ENCODE results near the gene C22orf15. TPM values are rescaled to one million over a fixed set of nuclear protein-coding genes. Genes with fewer than 3 reads are reported as not detected.

C22orf15 gene
- total RNA-seq, 1 experiment from 2014 or later, result not detected

DNA sequence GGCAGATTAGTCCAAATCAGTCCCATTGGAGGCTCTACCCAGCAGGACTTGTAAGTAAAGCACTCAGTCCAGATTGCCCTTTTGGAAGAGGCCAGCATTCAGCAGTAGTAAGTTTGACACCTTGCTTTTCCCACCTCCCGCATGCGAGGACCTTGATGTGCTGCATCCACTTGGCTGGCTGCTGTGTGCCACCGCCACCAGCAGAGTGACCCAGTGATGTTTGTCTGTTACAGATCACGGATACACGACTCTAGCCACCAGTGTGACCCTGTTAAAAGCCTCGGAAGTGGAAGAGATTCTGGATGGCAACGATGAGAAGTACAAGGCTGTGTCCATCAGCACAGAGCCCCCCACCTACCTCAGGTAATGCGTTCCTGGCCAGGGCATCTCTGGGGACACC is 30.5 kb downstream of the C22orf15 start:
- TF ChIP-seq FOSL1 (IDR thresholded peaks at IDR 0.05; ENCODE audit: low read depth), result no peak
- TF ChIP-seq POLR2AphosphoS5 (IDR thresholded peaks at IDR 0.05; ENCODE audit: low read depth, low read length), result no peak
- TF ChIP-seq ZNF274 (IDR thresholded peaks at IDR 0.05; ENCODE audit: low read depth, low read length), result no peak
- no peak for TF ChIP-seq JUND (IDR thresholded peaks at IDR 0.05)
- TF ChIP-seq CEBPB (IDR thresholded peaks at IDR 0.05; ENCODE audit: low read depth), result no peak
- no peak for TF ChIP-seq YY1 (IDR thresholded peaks at IDR 0.05; ENCODE audit: extremely low read depth, insufficient replicate concordance, low read depth, low read length)
- TF ChIP-seq, protein P1, sequence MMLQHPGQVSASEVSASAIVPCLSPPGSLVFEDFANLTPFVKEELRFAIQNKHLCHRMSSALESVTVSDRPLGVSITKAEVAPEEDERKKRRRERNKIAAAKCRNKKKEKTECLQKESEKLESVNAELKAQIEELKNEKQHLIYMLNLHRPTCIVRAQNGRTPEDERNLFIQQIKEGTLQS (IDR thresholded peaks at IDR 0.05), result no peak
- no peak for TF ChIP-seq POLR2A (IDR thresholded peaks at IDR 0.05; ENCODE audit: borderline replicate concordance, extremely low read depth, insufficient read depth, insufficient read length)
- no peak for TF ChIP-seq ZFX (IDR thresholded peaks at IDR 0.05)
- TF ChIP-seq ELF1 (IDR thresholded peaks at IDR 0.05; ENCODE audit: borderline replicate concordance, low read depth), result no peak
- ATAC-seq (no peak), DNase-seq (ENCODE audit: low read depth, low spot score) (no peak)
- Histone ChIP-seq H3K4me2 (ENCODE audit: low read length) (no peak overlapping the region), H3K9me2 (ENCODE audit: insufficient read depth) (no peaks in the 10 kb centered on the region), H3K4me1 (ENCODE audit: control insufficient read depth in 1 of 2, insufficient read depth in 2 of 2, low read length in 2 of 2) (peaks cover 5 to 6% of the 10 kb centered on the region in 2 experiments; a peak in 3 of 4 replicates), H4K20me1 (ENCODE audit: insufficient read depth) (no peaks in the 10 kb centered on the region), H3K36me3 (ENCODE audit: control insufficient read depth in 1 of 2, insufficient read depth in 2 of 2, low read length in 2 of 2) (peaks cover 16 to 27% of the 10 kb centered on the region in 2 experiments; a peak in 3 of 4 replicates), H3K4me3 (replicated peaks in 1 of 2; ENCODE audit: low read depth in 1 of 2, low read length in 2 of 2) (no peak overlapping the region), H2AFZ (ENCODE audit: low read depth, low read length, poor library complexity, severe bottlenecking) (no peak overlapping the region), H3K9ac (ENCODE audit: low read length) (no peak overlapping the region), H3K27me3 (ENCODE audit: insufficient read depth, low read length) (no peaks in the 10 kb centered on the region), H3K79me2 (ENCODE audit: insufficient read depth, low read length) (peaks cover 51% of the 10 kb centered on the region), H3K9me3 (ENCODE audit: control insufficient read depth in 1 of 2, insufficient read depth in 1 of 2, low read depth in 1 of 2, low read length in 2 of 2) (no peaks in the 10 kb centered on the region), H3K27ac (ENCODE audit: low read depth, low read length) (no peak overlapping the region)
- CTCF ChIA-PET, result no interaction called here
- POLR2A ChIA-PET, result no interaction called here
- intact Hi-C loops (cut with micrococcal nuclease), result no loop called here
- RAD21 ChIA-PET (ENCODE audit: low non-redundant PET in 1 of 2, low total read pairs in 2 of 2, uncharacterized antibody in 2 of 2, unreplicated experiment in 2 of 2), result no interaction called here
- BruUV-seq (replicated peaks), result no TSS peak

DNA sequence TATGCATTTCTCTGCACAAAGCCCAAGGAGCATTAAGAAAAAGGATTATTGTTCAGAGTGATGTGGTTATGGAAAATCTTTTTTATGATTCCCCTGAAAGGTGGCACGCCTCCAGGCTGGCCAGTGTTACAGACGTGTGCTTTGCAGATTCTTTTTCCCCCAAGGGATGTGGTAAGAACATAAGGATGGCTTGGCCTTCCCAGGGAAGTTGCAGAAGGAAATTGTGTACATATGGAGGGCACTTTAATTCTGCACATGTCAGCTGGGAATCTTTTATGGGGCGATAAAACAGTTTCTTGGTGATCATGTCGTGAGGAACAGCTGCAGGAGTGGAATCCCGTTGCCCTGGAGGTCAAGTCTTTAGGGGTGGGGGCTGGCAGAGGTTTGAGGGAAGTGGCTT is 33.7 kb downstream of the C22orf15 start:
- H3K4me1 ChIP-seq (ENCODE audit: control insufficient read depth in 1 of 2, insufficient read depth in 2 of 2, low read length in 2 of 2), result no peaks in the 10 kb centered on the region
- H3K9me3 ChIP-seq (ENCODE audit: control insufficient read depth in 1 of 2, insufficient read depth in 1 of 2, low read depth in 1 of 2, low read length in 2 of 2), result no peaks in the 10 kb centered on the region
- ATAC-seq (no peak), DNase-seq (ENCODE audit: low read depth, low spot score) (no peak)
- H3K27ac ChIP-seq (ENCODE audit: low read depth, low read length), result no peak overlapping the region
- POLR2A ChIA-PET, result no interaction called here
- H2AFZ ChIP-seq (ENCODE audit: low read depth, low read length, poor library complexity, severe bottlenecking), result no peak overlapping the region
- no peak overlapping the region for H3K9ac ChIP-seq (ENCODE audit: low read length)
- H4K20me1 ChIP-seq (ENCODE audit: insufficient read depth), result no peaks in the 10 kb centered on the region
- H3K79me2 ChIP-seq (ENCODE audit: insufficient read depth, low read length), result peaks cover 20% of the 10 kb centered on the region
- H3K4me2 ChIP-seq (ENCODE audit: low read length), result no peak overlapping the region
- CTCF ChIA-PET, result no interaction called here
- H3K4me3 ChIP-seq (replicated peaks in 1 of 2; ENCODE audit: low read depth in 1 of 2, low read length in 2 of 2), result no peak overlapping the region
- no peaks in the 10 kb centered on the region for H3K9me2 ChIP-seq (ENCODE audit: insufficient read depth)
- intact Hi-C loops (cut with micrococcal nuclease), result no loop called here
- H3K36me3 ChIP-seq (ENCODE audit: control insufficient read depth in 1 of 2, insufficient read depth in 2 of 2, low read length in 2 of 2), result peaks cover 28 to 41% of the 10 kb centered on the region in 2 experiments; a peak in 3 of 4 replicates
- BruUV-seq (replicated peaks), result no TSS peak
- RAD21 ChIA-PET (ENCODE audit: low non-redundant PET in 1 of 2, low total read pairs in 2 of 2, uncharacterized antibody in 2 of 2, unreplicated experiment in 2 of 2), result no interaction called here
- no peaks in the 10 kb centered on the region for H3K27me3 ChIP-seq (ENCODE audit: insufficient read depth, low read length)
- TF ChIP-seq EGR1 (IDR thresholded peaks at IDR 0.05; ENCODE audit: low read depth), result no peak
- no peak for TF ChIP-seq EZH2phosphoT487 (IDR thresholded peaks at IDR 0.05; ENCODE audit: borderline replicate concordance)
- TF ChIP-seq, protein P2, sequence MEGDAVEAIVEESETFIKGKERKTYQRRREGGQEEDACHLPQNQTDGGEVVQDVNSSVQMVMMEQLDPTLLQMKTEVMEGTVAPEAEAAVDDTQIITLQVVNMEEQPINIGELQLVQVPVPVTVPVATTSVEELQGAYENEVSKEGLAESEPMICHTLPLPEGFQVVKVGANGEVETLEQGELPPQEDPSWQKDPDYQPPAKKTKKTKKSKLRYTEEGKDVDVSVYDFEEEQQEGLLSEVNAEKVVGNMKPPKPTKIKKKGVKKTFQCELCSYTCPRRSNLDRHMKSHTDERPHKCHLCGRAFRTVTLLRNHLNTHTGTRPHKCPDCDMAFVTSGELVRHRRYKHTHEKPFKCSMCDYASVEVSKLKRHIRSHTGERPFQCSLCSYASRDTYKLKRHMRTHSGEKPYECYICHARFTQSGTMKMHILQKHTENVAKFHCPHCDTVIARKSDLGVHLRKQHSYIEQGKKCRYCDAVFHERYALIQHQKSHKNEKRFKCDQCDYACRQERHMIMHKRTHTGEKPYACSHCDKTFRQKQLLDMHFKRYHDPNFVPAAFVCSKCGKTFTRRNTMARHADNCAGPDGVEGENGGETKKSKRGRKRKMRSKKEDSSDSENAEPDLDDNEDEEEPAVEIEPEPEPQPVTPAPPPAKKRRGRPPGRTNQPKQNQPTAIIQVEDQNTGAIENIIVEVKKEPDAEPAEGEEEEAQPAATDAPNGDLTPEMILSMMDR (IDR thresholded peaks at IDR 0.05 in 2 of 3, conservative IDR thresholded peaks at IDR 0.05 in 1 of 3; ENCODE audit: borderline replicate concordance in 1 of 3, insufficient read depth in 1 of 3, low read depth in 2 of 3, low read length in 2 of 3), result no peak
- TF ChIP-seq SP1 (IDR thresholded peaks at IDR 0.05; ENCODE audit: low read depth), result no peak
- TF ChIP-seq POLR2A (IDR thresholded peaks at IDR 0.05; ENCODE audit: borderline replicate concordance, extremely low read depth, insufficient read depth, insufficient read length), result no peak
- TF ChIP-seq, protein P3, sequence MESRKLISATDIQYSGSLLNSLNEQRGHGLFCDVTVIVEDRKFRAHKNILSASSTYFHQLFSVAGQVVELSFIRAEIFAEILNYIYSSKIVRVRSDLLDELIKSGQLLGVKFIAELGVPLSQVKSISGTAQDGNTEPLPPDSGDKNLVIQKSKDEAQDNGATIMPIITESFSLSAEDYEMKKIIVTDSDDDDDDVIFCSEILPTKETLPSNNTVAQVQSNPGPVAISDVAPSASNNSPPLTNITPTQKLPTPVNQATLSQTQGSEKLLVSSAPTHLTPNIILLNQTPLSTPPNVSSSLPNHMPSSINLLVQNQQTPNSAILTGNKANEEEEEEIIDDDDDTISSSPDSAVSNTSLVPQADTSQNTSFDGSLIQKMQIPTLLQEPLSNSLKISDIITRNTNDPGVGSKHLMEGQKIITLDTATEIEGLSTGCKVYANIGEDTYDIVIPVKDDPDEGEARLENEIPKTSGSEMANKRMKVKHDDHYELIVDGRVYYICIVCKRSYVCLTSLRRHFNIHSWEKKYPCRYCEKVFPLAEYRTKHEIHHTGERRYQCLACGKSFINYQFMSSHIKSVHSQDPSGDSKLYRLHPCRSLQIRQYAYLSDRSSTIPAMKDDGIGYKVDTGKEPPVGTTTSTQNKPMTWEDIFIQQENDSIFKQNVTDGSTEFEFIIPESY (IDR thresholded peaks at IDR 0.05; ENCODE audit: extremely low read depth, insufficient replicate concordance, low read length), result no peak
- no peak for TF ChIP-seq TCF7L2 (IDR thresholded peaks at IDR 0.05; ENCODE audit: borderline replicate concordance, extremely low read depth, insufficient read depth, insufficient read length)
